Activated B cell treated with CpG ODN at 0.5 μM for 24 hours (primary cell): ENCODE data around the gene RNLS. TPM values are rescaled to one million over a fixed set of nuclear protein-coding genes. Genes with fewer than 3 reads are reported as not detected.

Experiments used
- ATAC-seq: fragments of 200-7000 bp; cut with Tn5 transposase; one replicate; pipeline ENCODE4 v1.10.0; 2021; ENCODE audit warnings: low read depth, mild to moderate bottlenecking, moderate library complexity
- CTCF ChIA-PET: fragments of 350-600 bp; sonication (Branson Sonifier 250); formaldehyde crosslinking; loops from one replicate; lab custom pipeline; 2021; ENCODE audit warnings: antibody characterized with exemption; lab: Charles Lee
- POLR2A ChIA-PET: fragments of 350-600 bp; sonication (Branson Sonifier 250); formaldehyde crosslinking; loops from one replicate; lab custom pipeline; 2021; ENCODE audit warnings: antibody characterized with exemption; lab: Charles Lee
- DNase-seq: peaks from one replicate; pipeline ENCODE4 v3.0.0; 2022
- H3K27ac Mint-ChIP-seq: one replicate; pipeline ENCODE4 v1.8.0; 2020; ENCODE audit warnings: mixed read lengths
- H3K27me3 Mint-ChIP-seq: one replicate; pipeline ENCODE4 v1.8.0; 2021; ENCODE audit warnings: mixed read lengths
- H3K36me3 Mint-ChIP-seq: one replicate; pipeline ENCODE4 v1.8.0; 2021; ENCODE audit warnings: low read depth, mixed read lengths
- H3K4me1 Mint-ChIP-seq: one replicate; pipeline ENCODE4 v1.8.0; 2021; ENCODE audit warnings: mixed read lengths
- H3K4me3 Mint-ChIP-seq: one replicate; pipeline ENCODE4 v1.8.0; 2020; ENCODE audit warnings: mild to moderate bottlenecking, mixed read lengths
- H3K9me3 Mint-ChIP-seq: one replicate; pipeline ENCODE4 v1.8.0; 2020; ENCODE audit warnings: mixed read lengths
- CTCF ChIP-seq: fragments of 200-600 bp; IDR thresholded peaks from one replicate; pipeline ENCODE4 v1.8.0; 2022; ENCODE audit warnings: antibody characterized with exemption, mild to moderate bottlenecking
- intact Hi-C: fragments of 100-400 bp; cut with micrococcal nuclease; formaldehyde crosslinking; loops from one replicate; pipeline ENCODE4 v1.15.1; 2024
- total RNA-seq: library from RNA; stranded (reverse); gene quantifications from 2 replicates; pipeline ENCODE4 v1.2.3, GENCODE V29; 2022

The RNLS gene
- total RNA-seq, 1 donor from 2014 or later, result 5.7 TPM

GRCh38 chr10:88336334-88336733, 246.8 kb downstream of the RNLS start:
- CTCF ChIA-PET, result interaction anchor here (1.3 kb wide), 1 partner anchor 52 kb away, joined by 4 read pairs; no protein-coding TSS in a partner anchor
- ATAC-seq (no peak), DNase-seq (no peak)
- no peak overlapping the region for H3K4me3 Mint-ChIP-seq
- H3K9me3 Mint-ChIP-seq, result peaks cover 1% of the 10 kb centered on the region
- no peaks in the 10 kb centered on the region for H3K27me3 Mint-ChIP-seq
- no peak for TF ChIP-seq CTCF
- POLR2A ChIA-PET, result interaction anchor here (0.9 to 3.7 kb wide), 3 partner anchors 22 to 65 kb away, joined by 3 to 19 read pairs (median 3); no protein-coding TSS in a partner anchor
- peak overlapping the region; percentile 64 for H3K27ac Mint-ChIP-seq
- intact Hi-C loops, result no loop called here
- H3K36me3 Mint-ChIP-seq, result no peaks in the 10 kb centered on the region
- peaks cover 47% of the 10 kb centered on the region for H3K4me1 Mint-ChIP-seq

GRCh38 chr10:88333248-88333630, 249.9 kb downstream of the RNLS start:
- CTCF ChIA-PET, result interaction anchor here (0.7 kb wide), 1 partner anchor 56 kb away, joined by 4 read pairs; no protein-coding TSS in a partner anchor

GRCh38 chr10:88332503-88333247, 250.4 kb downstream of the RNLS start:
- peaks cover 58% of the 10 kb centered on the region for H3K4me1 Mint-ChIP-seq
- POLR2A ChIA-PET, result interaction anchor here (0.7 to 3.7 kb wide), 5 partner anchors 9 to 471 kb away, joined by 3 to 19 read pairs (median 4); no protein-coding TSS in a partner anchor
- H3K27ac Mint-ChIP-seq, result peak overlapping the region; percentile 84

More at GRCh38 chr10:88333248-88333630, 249.9 kb downstream of the RNLS start:
- intact Hi-C loops, result loop anchor here (2.0 to 5.0 kb wide), 3 partner anchors 52 to 471 kb away; partner anchors contain the start of genes KLLN and PTEN
- H3K4me1 Mint-ChIP-seq, result peaks cover 58% of the 10 kb centered on the region
- POLR2A ChIA-PET, result interaction anchor here (0.7 to 3.7 kb wide), 5 partner anchors 8 to 471 kb away, joined by 3 to 19 read pairs (median 4); no protein-coding TSS in a partner anchor
- ATAC-seq (no peak), DNase-seq (no peak)
- peaks cover 3% of the 10 kb centered on the region for H3K9me3 Mint-ChIP-seq
- H3K4me3 Mint-ChIP-seq, result no peak overlapping the region
- no peaks in the 10 kb centered on the region for H3K36me3 Mint-ChIP-seq
- H3K27me3 Mint-ChIP-seq, result no peaks in the 10 kb centered on the region
- TF ChIP-seq CTCF, result no peak
- no peak overlapping the region for H3K27ac Mint-ChIP-seq

GRCh38 chr10:88330174-88330573, 252.9 kb downstream of the RNLS start:
- intact Hi-C loops, result loop anchor here (5.0 kb wide), 2 partner anchors 223 to 468 kb away; partner anchors contain the start of genes KLLN and PTEN
- Mint-ChIP-seq H3K27ac (no peak overlapping the region), H3K4me1 (peaks cover 45% of the 10 kb centered on the region), H3K27me3 (no peaks in the 10 kb centered on the region), H3K9me3 (peaks cover 12% of the 10 kb centered on the region), H3K36me3 (no peaks in the 10 kb centered on the region), H3K4me3 (no peak overlapping the region)
- POLR2A ChIA-PET, result interaction anchor here (1.2 kb wide), 1 partner anchor 56 kb away, joined by 3 read pairs; no protein-coding TSS in a partner anchor
- DNase-seq (no peak), ATAC-seq (no peak)
- CTCF ChIA-PET, result no interaction called here
- no peak for TF ChIP-seq CTCF

More at GRCh38 chr10:88332503-88333247, 250.4 kb downstream of the RNLS start:
- no peak for TF ChIP-seq CTCF
- peaks cover 3% of the 10 kb centered on the region for H3K9me3 Mint-ChIP-seq
- intact Hi-C loops, result loop anchor here (2.0 to 5.0 kb wide), 3 partner anchors 52 to 470 kb away; partner anchors contain the start of genes KLLN and PTEN
- no peak for DNase-seq
- CTCF ChIA-PET, result interaction anchor here (0.7 kb wide), 1 partner anchor 56 kb away, joined by 4 read pairs; no protein-coding TSS in a partner anchor
- peak; percentile 52 for ATAC-seq
- H3K4me3 Mint-ChIP-seq, result peak overlapping the region; percentile 41
- no peaks in the 10 kb centered on the region for H3K27me3 Mint-ChIP-seq
- H3K36me3 Mint-ChIP-seq, result no peaks in the 10 kb centered on the region
